ENCODE data around the gene ADAD2.

DNA sequence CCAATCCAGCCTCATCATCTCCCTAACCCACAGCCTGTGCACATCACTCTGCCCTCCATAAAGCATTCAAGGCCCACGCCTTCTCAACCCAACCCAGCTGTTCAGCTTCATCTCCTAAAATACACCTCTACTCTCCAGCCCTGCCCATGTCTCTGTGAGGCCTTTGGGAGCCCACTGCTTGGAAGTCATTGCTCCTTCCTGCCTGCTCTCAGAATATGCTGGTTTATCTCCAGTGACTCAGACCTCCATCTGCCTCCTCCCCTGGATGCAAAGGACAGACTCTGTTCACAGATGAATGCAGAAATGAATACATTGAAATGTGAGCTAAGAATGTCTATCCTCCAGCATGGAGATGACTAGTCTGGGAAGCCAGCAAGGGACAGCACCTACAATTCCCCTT is 29.9 kb downstream of the ADAD2 start:
- no peak for TF ChIP-seq EP300 (IDR thresholded peaks at IDR 0.05; ENCODE audit: low read depth)
- TF ChIP-seq CTCF (IDR thresholded peaks at IDR 0.05) = no peak
- no peak for TF ChIP-seq POLR2A (IDR thresholded peaks at IDR 0.05)
- TF ChIP-seq POLR2AphosphoS5 (IDR thresholded peaks at IDR 0.05) = no peak
